DOHH2 (cell line): ENCODE results near the gene PAPPA2.

Experiments
- H3F3A ChIP-seq: fragments of 200-600 bp; sonication (generic), shearing (Covaris generic); 2 replicates; pipeline ENCODE4 v1.6.0; 2016; ENCODE audit warnings: antibody characterized with exemption, mild to moderate bottlenecking; ENCODE audit not compliant: control insufficient read depth, insufficient read depth
- H3K27ac ChIP-seq: fragments of 200-600 bp; sonication (generic); 2 replicates; pipeline ENCODE4 v1.5.1; 2014; ENCODE audit warnings: low read depth, mild to moderate bottlenecking, low read length, moderate library complexity
- H3K27me3 ChIP-seq: fragments of 200-600 bp; sonication (generic); 2 replicates; pipeline ENCODE4 v1.6.1; 2014; ENCODE audit warnings: mild to moderate bottlenecking, low read length, mixed read lengths; ENCODE audit not compliant: control insufficient read depth
- H3K36me3 ChIP-seq: fragments of 200-600 bp; sonication (generic); 2 replicates; pipeline ENCODE4 v1.6.1; 2014; ENCODE audit warnings: mild to moderate bottlenecking, low read length, moderate library complexity, mixed read lengths; ENCODE audit not compliant: control insufficient read depth
- H3K4me1 ChIP-seq: fragments of 200-600 bp; sonication (generic); 2 replicates; pipeline ENCODE4 v1.6.1; 2014; ENCODE audit warnings: mild to moderate bottlenecking, low read length, mixed read lengths; ENCODE audit not compliant: control insufficient read depth
- H3K4me2 ChIP-seq: fragments of 200-600 bp; sonication (generic); 2 replicates; pipeline ENCODE4 v1.6.0; 2014; ENCODE audit warnings: mild to moderate bottlenecking, low read length, moderate library complexity
- H3K4me3 ChIP-seq: fragments of 200-600 bp; sonication (generic); 2 replicates; pipeline ENCODE4 v1.5.1; 2014; ENCODE audit warnings: mild to moderate bottlenecking, low read length, mixed read lengths
- H3K79me2 ChIP-seq: fragments of 200-600 bp; sonication (generic); 2 replicates; pipeline ENCODE4 v1.6.1; 2014; ENCODE audit warnings: mild to moderate bottlenecking, low read length, mixed read lengths; ENCODE audit not compliant: control insufficient read depth
- H3K9me2 ChIP-seq: fragments of 200-600 bp; sonication (generic); replicated peaks from 2 replicates; pipeline ENCODE4 v1.6.1; 2014; ENCODE audit warnings: mild to moderate bottlenecking, low read length, mixed read lengths; ENCODE audit not compliant: control insufficient read depth
- H3K9me3 ChIP-seq: fragments of 200-600 bp; sonication (generic); 2 replicates; pipeline ENCODE4 v1.6.1; 2014; ENCODE audit warnings: antibody characterized with exemption, low read length, mixed read lengths; ENCODE audit not compliant: control insufficient read depth, insufficient read depth
- H4K20me1 ChIP-seq: fragments of 200-600 bp; sonication (generic); 2 replicates; pipeline ENCODE4 v1.6.0; 2014; ENCODE audit warnings: low read depth, mild to moderate bottlenecking, antibody characterized with exemption, low read length, moderate library complexity; ENCODE audit not compliant: control insufficient read depth, insufficient read depth
- CTCF ChIP-seq: fragments of 200-600 bp; sonication (generic); IDR thresholded peaks from one replicate; pipeline ENCODE4 v1.5.1; 2014; ENCODE audit warnings: antibody characterized with exemption, mild to moderate bottlenecking, low read depth, low read length; ENCODE audit not compliant: poor library complexity, severe bottlenecking
- EZH2phosphoT487 ChIP-seq: fragments of 200-600 bp; sonication (generic); IDR thresholded peaks from 2 replicates; pipeline ENCODE4 v1.6.1; 2017; ENCODE audit warnings: borderline replicate concordance, mild to moderate bottlenecking, antibody characterized with exemption, low read length, moderate library complexity, mixed read lengths

Gene PAPPA2

GRCh38 chr1:176850871-176851270, 387.9 kb downstream of the PAPPA2 start:
- no peak for TF ChIP-seq EZH2phosphoT487
- TF ChIP-seq CTCF, result no peak
- no peaks in the 10 kb centered on the region for H3K9me3 ChIP-seq
- H3K36me3 ChIP-seq, result no peaks in the 10 kb centered on the region
- H3K27ac ChIP-seq, result no peak overlapping the region
- H3K4me1 ChIP-seq, result no peaks in the 10 kb centered on the region
- no peak overlapping the region for H3K4me2 ChIP-seq
- no peaks in the 10 kb centered on the region for H3K79me2 ChIP-seq
- H3K4me3 ChIP-seq, result no peak overlapping the region
- H3F3A ChIP-seq, result no peaks in the 10 kb centered on the region
- 0 out of 2 replicates have a peak, but pooled peaks cover 4% of the 10 kb centered on the region for H3K27me3 ChIP-seq
- H3K9me2 ChIP-seq, result no peaks in the 10 kb centered on the region
- no peaks in the 10 kb centered on the region for H4K20me1 ChIP-seq

DNA sequence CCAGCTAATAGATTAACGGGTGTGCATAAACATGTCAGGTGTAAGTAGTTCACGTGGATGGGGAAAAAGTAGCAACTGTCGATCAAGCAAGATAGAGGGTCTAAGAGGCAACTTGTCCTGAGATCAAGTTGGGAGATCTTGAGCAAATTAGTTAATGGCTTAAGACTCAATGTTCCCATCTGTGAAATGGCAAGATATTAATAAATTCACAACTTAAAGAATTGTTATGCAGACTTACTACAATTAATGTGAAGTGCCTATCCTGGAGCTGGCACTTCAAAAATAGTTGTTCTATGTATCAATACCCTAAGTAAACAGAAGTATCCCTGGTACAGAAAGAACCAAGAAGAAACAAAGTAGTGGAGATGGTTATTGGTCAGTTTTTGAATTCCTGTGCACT, 389.1 kb downstream of the PAPPA2 start:
- TF ChIP-seq CTCF, result no peak
- no peak for TF ChIP-seq EZH2phosphoT487
- H3F3A ChIP-seq, result no peaks in the 10 kb centered on the region

DNA sequence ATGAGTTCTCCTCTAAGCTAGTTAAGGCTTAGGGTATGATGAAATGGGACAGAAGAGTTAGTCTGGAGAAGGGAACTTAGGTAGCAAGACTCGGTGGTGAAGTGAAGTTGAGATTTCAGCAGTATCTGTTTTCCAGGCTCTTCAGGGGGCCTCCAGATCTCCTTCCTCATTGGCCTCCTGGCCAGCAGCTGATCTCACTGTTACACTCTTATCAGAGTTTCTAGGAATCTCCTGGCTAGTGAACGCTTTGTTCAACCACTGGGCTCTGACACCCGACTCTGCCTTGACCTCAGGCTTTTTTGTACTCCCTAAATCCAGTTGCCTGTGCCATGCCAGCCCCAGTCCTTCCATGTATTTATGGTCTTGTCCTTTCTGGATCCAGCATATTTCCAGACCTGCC, 390.5 kb downstream of the PAPPA2 start:
- no peak overlapping the region for H3K4me2 ChIP-seq
- H3K36me3 ChIP-seq, result no peaks in the 10 kb centered on the region
- H3K4me1 ChIP-seq, result no peaks in the 10 kb centered on the region
- no peaks in the 10 kb centered on the region for H3K79me2 ChIP-seq
- 0 out of 2 replicates have a peak, but pooled peaks cover 4% of the 10 kb centered on the region for H3K27me3 ChIP-seq
- no peak overlapping the region for H3K27ac ChIP-seq
- H4K20me1 ChIP-seq, result no peaks in the 10 kb centered on the region
- H3K9me3 ChIP-seq, result no peaks in the 10 kb centered on the region
- H3K9me2 ChIP-seq, result no peaks in the 10 kb centered on the region
- no peak overlapping the region for H3K4me3 ChIP-seq
- H3F3A ChIP-seq, result no peaks in the 10 kb centered on the region
- TF ChIP-seq CTCF, result no peak
- no peak for TF ChIP-seq EZH2phosphoT487

More for the DNA sequence above, 389.1 kb downstream of the PAPPA2 start:
- no peaks in the 10 kb centered on the region for H4K20me1 ChIP-seq
- H3K27ac ChIP-seq, result no peak overlapping the region
- H3K36me3 ChIP-seq, result no peaks in the 10 kb centered on the region
- H3K9me3 ChIP-seq, result no peaks in the 10 kb centered on the region
- H3K9me2 ChIP-seq, result no peaks in the 10 kb centered on the region
- H3K27me3 ChIP-seq, result 0 out of 2 replicates have a peak, but pooled peaks cover 4% of the 10 kb centered on the region
- H3K4me3 ChIP-seq, result no peak overlapping the region
- no peaks in the 10 kb centered on the region for H3K4me1 ChIP-seq
- no peaks in the 10 kb centered on the region for H3K79me2 ChIP-seq
- no peak overlapping the region for H3K4me2 ChIP-seq
